Adrenal gland (tissue), 5 donors: ENCODE results near the gene PHF21A.
A peak's percentile ranks its signal among the peaks of the same experiment; 100 is the strongest.

Experiments used
- CTCF ChIP-seq, 6 experiments: fragments of 450-650 bp in 4 of 6; fragments of 200-600 bp in 2 of 6; sonication (generic) in 1 of 6; IDR thresholded peaks; 1 replicate in 5 of 6; 2 replicates in 1 of 6; pipeline versions ENCODE4 v1.5.1 to v1.8.0; 2016 to 2021; ENCODE audit warnings: antibody characterized with exemption in 6 of 6, mild to moderate bottlenecking in 2 of 6, moderate library complexity in 1 of 6
- POLR2A ChIP-seq, 2 donors: fragments of 450-650 bp; IDR thresholded peaks; one replicate each; pipeline ENCODE4 v1.6.1; 2017; ENCODE audit warnings: antibody characterized with exemption in 2 of 2, mild to moderate bottlenecking in 2 of 2, moderate library complexity in 1 of 2
- donor health status: DM: no; HTN: no; CAD: no.

GRCh38 chr11:46122945-46123715 lies 1.9 kb upstream of the PHF21A start:
- TF ChIP-seq CTCF (IDR thresholded peaks at IDR 0.05) (no peak), POLR2A (IDR thresholded peaks at IDR 0.05) (peak in 1 of 2 donors; percentile 47)
